OCI-LY1 (cell line): ENCODE measurements around the gene LMO1.

Experiments used
- H2AFZ ChIP-seq: fragments of 200-600 bp; sonication (generic), shearing (Covaris generic); 2 replicates; pipeline ENCODE4 v1.6.0; 2014; ENCODE audit warnings: antibody characterized with exemption, mild to moderate bottlenecking, low read length
- H3F3A ChIP-seq: fragments of 200-600 bp; sonication (generic), shearing (Covaris generic); 2 replicates; pipeline ENCODE4 v1.6.0; 2014; ENCODE audit warnings: mild to moderate bottlenecking, antibody characterized with exemption, low read length, moderate library complexity; ENCODE audit not compliant: insufficient read depth
- H3K27ac ChIP-seq: fragments of 200-600 bp; sonication (generic); 2 replicates; pipeline ENCODE4 v1.5.1; 2014; ENCODE audit warnings: low read length, mixed run types, mild to moderate bottlenecking, low read depth; ENCODE audit not compliant: poor library complexity, severe bottlenecking
- H3K27me3 ChIP-seq: fragments of 200-600 bp; sonication (generic); 2 replicates; pipeline ENCODE4 v1.6.0; 2014; ENCODE audit warnings: antibody characterized with exemption, mild to moderate bottlenecking, low read length, moderate library complexity; ENCODE audit not compliant: insufficient read depth
- H3K36me3 ChIP-seq: fragments of 200-600 bp; sonication (generic); 2 replicates; pipeline ENCODE4 v1.6.1; 2014; ENCODE audit warnings: mild to moderate bottlenecking, antibody characterized with exemption, low read length, moderate library complexity, mixed read lengths; ENCODE audit not compliant: insufficient read depth
- H3K4me1 ChIP-seq: fragments of 200-600 bp; sonication (generic); 2 replicates; pipeline ENCODE4 v1.5.1; 2014; ENCODE audit warnings: mild to moderate bottlenecking, low read length, moderate library complexity; ENCODE audit not compliant: insufficient read depth, severe bottlenecking
- H3K4me2 ChIP-seq: fragments of 200-600 bp; sonication (generic), shearing (Covaris generic); 2 replicates; pipeline ENCODE4 v1.6.1; 2014; ENCODE audit warnings: low read length
- H3K4me3 ChIP-seq: fragments of 200-600 bp; sonication (generic); 2 replicates; pipeline ENCODE4 v1.5.1; 2014; ENCODE audit warnings: low read length, low read depth, mild to moderate bottlenecking, mixed read lengths; ENCODE audit not compliant: poor library complexity, severe bottlenecking
- H3K79me2 ChIP-seq: fragments of 200-600 bp; shearing (Covaris generic); 2 replicates; pipeline ENCODE4 v1.6.1; 2016; ENCODE audit warnings: mixed run types, low read length, mixed read lengths; ENCODE audit not compliant: insufficient read depth
- H3K9ac ChIP-seq: fragments of 200-600 bp; sonication (generic), shearing (Covaris generic); 2 replicates; pipeline ENCODE4 v1.6.1; 2014; ENCODE audit warnings: mild to moderate bottlenecking, low read length, mixed read lengths
- H3K9me2 ChIP-seq: fragments of 200-600 bp; sonication (generic), shearing (Covaris generic); 2 replicates; pipeline ENCODE4 v1.6.1; 2014; ENCODE audit warnings: low read depth, mild to moderate bottlenecking, low read length, mixed read lengths
- H3K9me3 ChIP-seq: fragments of 200-600 bp; shearing (Covaris generic); 2 replicates; pipeline ENCODE4 v1.6.1; 2014; ENCODE audit warnings: low read length, mixed read lengths
- H4K20me1 ChIP-seq: fragments of 200-600 bp; sonication (generic), shearing (Covaris generic); 2 replicates; pipeline ENCODE4 v1.6.0; 2016; ENCODE audit warnings: mild to moderate bottlenecking, low read length; ENCODE audit not compliant: insufficient read depth
- EZH2 ChIP-seq: fragments of 200-600 bp; sonication (generic), shearing (Covaris generic); IDR thresholded peaks from 2 replicates; pipeline ENCODE4 v1.8.0; 2017; ENCODE audit warnings: borderline replicate concordance, mixed run types, mild to moderate bottlenecking, antibody characterized with exemption, low read length, moderate library complexity, mixed read lengths
- TF ChIP-seq, protein P1 (sequence below): fragments of 200-600 bp; sonication (generic), shearing (Covaris generic); IDR thresholded peaks from 2 replicates; pipeline ENCODE4 v1.5.1; 2017; ENCODE audit warnings: mild to moderate bottlenecking, antibody characterized with exemption, low read length, moderate library complexity, mixed read lengths

The LMO1 gene

GRCh38 chr11:8283465-8284230 lies 20.0 kb upstream of the LMO1 start:
- Histone ChIP-seq H3K36me3 (no peaks in the 10 kb centered on the region), H3K27me3 (no peaks in the 10 kb centered on the region), H3K4me1 (no peaks in the 10 kb centered on the region), H3K9ac (no peak overlapping the region), H4K20me1 (no peaks in the 10 kb centered on the region), H3K4me2 (no peak overlapping the region), H3K4me3 (no peak overlapping the region), H3F3A (no peaks in the 10 kb centered on the region), H3K9me3 (no peaks in the 10 kb centered on the region), H2AFZ (no peak overlapping the region), H3K9me2 (no peaks in the 10 kb centered on the region), H3K79me2 (no peaks in the 10 kb centered on the region), H3K27ac (no peak overlapping the region)
- TF ChIP-seq EZH2 = no peak
- TF ChIP-seq, protein P1, sequence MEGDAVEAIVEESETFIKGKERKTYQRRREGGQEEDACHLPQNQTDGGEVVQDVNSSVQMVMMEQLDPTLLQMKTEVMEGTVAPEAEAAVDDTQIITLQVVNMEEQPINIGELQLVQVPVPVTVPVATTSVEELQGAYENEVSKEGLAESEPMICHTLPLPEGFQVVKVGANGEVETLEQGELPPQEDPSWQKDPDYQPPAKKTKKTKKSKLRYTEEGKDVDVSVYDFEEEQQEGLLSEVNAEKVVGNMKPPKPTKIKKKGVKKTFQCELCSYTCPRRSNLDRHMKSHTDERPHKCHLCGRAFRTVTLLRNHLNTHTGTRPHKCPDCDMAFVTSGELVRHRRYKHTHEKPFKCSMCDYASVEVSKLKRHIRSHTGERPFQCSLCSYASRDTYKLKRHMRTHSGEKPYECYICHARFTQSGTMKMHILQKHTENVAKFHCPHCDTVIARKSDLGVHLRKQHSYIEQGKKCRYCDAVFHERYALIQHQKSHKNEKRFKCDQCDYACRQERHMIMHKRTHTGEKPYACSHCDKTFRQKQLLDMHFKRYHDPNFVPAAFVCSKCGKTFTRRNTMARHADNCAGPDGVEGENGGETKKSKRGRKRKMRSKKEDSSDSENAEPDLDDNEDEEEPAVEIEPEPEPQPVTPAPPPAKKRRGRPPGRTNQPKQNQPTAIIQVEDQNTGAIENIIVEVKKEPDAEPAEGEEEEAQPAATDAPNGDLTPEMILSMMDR = no peak

DNA sequence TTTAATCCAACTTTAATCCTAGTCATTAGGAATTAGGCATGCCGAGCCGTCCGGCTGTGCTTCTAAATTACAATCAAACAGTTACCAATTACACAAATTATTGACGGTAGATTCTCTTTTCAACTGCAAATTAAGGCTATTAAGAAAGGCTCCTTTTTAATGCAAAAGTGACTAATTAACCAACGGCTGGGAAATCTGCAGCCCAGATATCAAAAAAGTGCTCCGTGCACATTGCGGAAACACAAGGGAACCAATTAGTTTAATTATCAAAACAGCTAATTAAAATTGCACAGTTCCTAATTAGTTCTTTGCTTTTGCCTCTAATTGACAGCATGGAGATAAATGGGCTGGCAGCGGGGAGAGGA lies 19.4 kb upstream of the LMO1 start:
- no peak overlapping the region for H3K4me3 ChIP-seq
- no peak overlapping the region for H3K4me2 ChIP-seq
- H3K9me2 ChIP-seq = no peaks in the 10 kb centered on the region
- no peak overlapping the region for H3K9ac ChIP-seq
- H3K4me1 ChIP-seq = no peaks in the 10 kb centered on the region
- H2AFZ ChIP-seq = no peak overlapping the region
- no peaks in the 10 kb centered on the region for H3K9me3 ChIP-seq
- no peaks in the 10 kb centered on the region for H3K79me2 ChIP-seq
- H3F3A ChIP-seq = no peaks in the 10 kb centered on the region
- H4K20me1 ChIP-seq = no peaks in the 10 kb centered on the region
- no peaks in the 10 kb centered on the region for H3K27me3 ChIP-seq
- H3K27ac ChIP-seq = no peak overlapping the region
- TF ChIP-seq, protein P1 = no peak
- TF ChIP-seq EZH2 = no peak
- H3K36me3 ChIP-seq = no peaks in the 10 kb centered on the region

DNA sequence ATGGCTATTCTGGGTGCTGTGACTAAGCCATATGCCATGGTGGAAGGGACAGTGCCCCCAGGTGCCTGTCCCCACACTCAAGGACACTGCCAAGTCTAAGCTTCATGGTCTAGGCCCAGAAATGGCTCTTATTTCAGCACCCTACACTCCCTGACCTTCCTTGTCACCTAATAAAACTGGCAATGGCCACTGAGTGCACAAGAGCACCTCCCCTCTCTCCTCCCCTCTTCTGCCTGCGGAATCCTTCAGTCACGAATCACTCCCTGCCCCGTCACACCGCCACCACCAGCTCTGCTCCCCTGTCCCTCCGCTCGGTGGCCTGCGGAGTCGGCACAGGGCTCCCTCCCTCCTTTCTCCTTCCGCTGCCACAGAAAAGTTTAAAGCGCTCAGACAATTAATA lies 19.0 kb upstream of the LMO1 start:
- no peaks in the 10 kb centered on the region for H3K4me1 ChIP-seq
- H3K4me2 ChIP-seq = no peak overlapping the region
- H3K27ac ChIP-seq = no peak overlapping the region
- H3K27me3 ChIP-seq = no peaks in the 10 kb centered on the region
- TF ChIP-seq EZH2 = no peak
- TF ChIP-seq, protein P1 = no peak
- no peak overlapping the region for H2AFZ ChIP-seq
- H3K9me2 ChIP-seq = no peaks in the 10 kb centered on the region
- H3F3A ChIP-seq = no peaks in the 10 kb centered on the region
- H3K36me3 ChIP-seq = no peaks in the 10 kb centered on the region
- H3K9me3 ChIP-seq = no peaks in the 10 kb centered on the region
- no peak overlapping the region for H3K9ac ChIP-seq
- H4K20me1 ChIP-seq = no peaks in the 10 kb centered on the region
- H3K79me2 ChIP-seq = no peaks in the 10 kb centered on the region
- H3K4me3 ChIP-seq = no peak overlapping the region
